GM21526 (cell line): ENCODE results near the gene IL10.
A peak's percentile ranks its signal among the peaks of the same experiment; 100 is the strongest.
"Not testable (repeated sequence)": the region's sequence is repeated elsewhere in the genome, so short reads cannot be mapped to it uniquely, and the experiment has no call there.

Experiments used
- ATAC-seq: cut with Tn5 transposase; IDR thresholded peaks from one replicate; pipeline ENCODE4 v1.9.1; 2021; ENCODE audit warnings: moderate library complexity; ENCODE audit not compliant: unreplicated experiment, low FRiP score

The IL10 gene

GRCh38 chr1:206794294-206794908 is 22.1 kb upstream of the IL10 start:
- no peak for ATAC-seq

- no peak for ATAC-seq
Measured at GRCh38 chr1:206793620-206794019, 21.3 kb upstream of the IL10 start.

GRCh38 chr1:206792939-206793607 is 20.8 kb upstream of the IL10 start:
- ATAC-seq: no peak

- ATAC-seq: no peak
Measured at GRCh38 chr1:206790502-206791250, 18.4 kb upstream of the IL10 start.

- no peak for ATAC-seq
Measured at GRCh38 chr1:206788487-206789050, 16.3 kb upstream of the IL10 start.

- no peak for ATAC-seq
Measured at GRCh38 chr1:206787891-206788290, 15.6 kb upstream of the IL10 start.

- no peak for ATAC-seq
Measured at GRCh38 chr1:206786212-206786886, 14.1 kb upstream of the IL10 start.

- ATAC-seq: no peak
Measured at GRCh38 chr1:206785182-206785765, 13.0 kb upstream of the IL10 start.

GRCh38 chr1:206784471-206784903 is 12.2 kb upstream of the IL10 start:
- peak; percentile 71 for ATAC-seq

GRCh38 chr1:206783506-206783905 is 11.2 kb upstream of the IL10 start:
- ATAC-seq: no peak

GRCh38 chr1:206782448-206782847 is 10.2 kb upstream of the IL10 start:
- ATAC-seq: peak; percentile 35

GRCh38 chr1:206779638-206780037 is 7.3 kb upstream of the IL10 start:
- ATAC-seq: no peak

GRCh38 chr1:206778911-206779310 is 6.6 kb upstream of the IL10 start:
- ATAC-seq: not testable (repeated sequence)

GRCh38 chr1:206778031-206778430 is 5.7 kb upstream of the IL10 start:
- ATAC-seq: no peak

GRCh38 chr1:206776229-206776628 is 3.9 kb upstream of the IL10 start:
- no peak for ATAC-seq

- no peak for ATAC-seq
Measured at GRCh38 chr1:206774093-206774492, 1.8 kb upstream of the IL10 start.

- ATAC-seq: no peak
Measured at GRCh38 chr1:206771338-206771692, 979 bp downstream of the IL10 start.

GRCh38 chr1:206770531-206771337 is 1.6 kb downstream of the IL10 start, which contains the start of gene IL19:
Gene IL19 (plus strand): TSS chr1:206770773. CDS start chr1:206836663, 65,890 bp downstream.
- ATAC-seq: no peak

- ATAC-seq: peak; percentile 63
Measured at GRCh38 chr1:206769304-206769731, 3.0 kb downstream of the IL10 start.
